Cardiac ventricle fibroblast (primary cell): ENCODE data around the gene CHRM5. TPM values are rescaled to one million over a fixed set of nuclear protein-coding genes. Genes with fewer than 3 reads are reported as not detected.

Experiments used
- total RNA-seq: library from RNA; depleted of rRNA; stranded (reverse); fragments of >200 nt; gene quantifications from 2 replicates; pipeline ENCODE4 v1.2.3, GENCODE V29; 2015

Gene CHRM5
- 0.06 TPM in 1 of 2 replicates, not detected in the other for total RNA-seq

DNA sequence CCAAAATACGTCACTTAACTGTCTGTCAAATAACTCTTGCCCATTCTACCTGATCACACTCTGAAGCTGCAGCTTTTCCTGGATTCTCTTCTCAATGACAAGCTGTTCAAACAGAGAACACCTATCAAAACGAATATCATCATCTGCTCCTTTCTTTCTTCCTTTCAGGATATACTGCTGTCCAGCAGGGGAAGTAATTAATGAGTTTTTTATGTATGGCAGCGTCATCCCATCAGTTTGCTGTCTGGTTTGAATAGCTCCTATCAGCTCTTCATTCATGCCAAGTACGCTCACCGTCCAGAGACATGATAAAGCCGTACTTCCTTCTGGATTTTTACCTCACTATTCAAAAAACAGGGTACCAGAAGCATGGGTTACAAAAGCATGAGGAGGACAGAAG, at the start of gene CHRM5:
Gene CHRM5 (plus strand): TSS at position 274 of the 400 bp plus-strand sequence. CDS start 94,221 bp downstream, outside the sequence.

GRCh38 chr15:34038871-34039789, 70.8 kb downstream of the CHRM5 start, which contains the start of gene AVEN:
Gene AVEN, minus strand, starts transcription at chr15:34039204. Its CDS starts 158 bp downstream, at chr15:34039046.

GRCh38 chr15:34101366-34102174, 133.3 kb downstream of the CHRM5 start, which contains the start of the genes EMC7 and PGBD4:
Gene EMC7, minus strand, starts transcription at chr15:34101862. Its CDS starts 23 bp downstream, at chr15:34101839.
Gene PGBD4, plus strand, starts transcription at chr15:34102083. Its CDS starts 449 bp downstream, at chr15:34102532.

Other genes with a start within 250 kb of the CHRM5 start
- 11.8 and 11.9 TPM in 2 replicates for gene AVEN, start 70.7 kb downstream of the CHRM5 start, total RNA-seq
- 59.3 and 76.5 TPM in 2 replicates for gene EMC7, start 133.4 kb downstream of the CHRM5 start, total RNA-seq
- gene PGBD4, start 133.6 kb downstream of the CHRM5 start, total RNA-seq, result 1.1 and 1.3 TPM in 2 replicates
- 31.2 and 36.1 TPM in 2 replicates for gene KATNBL1, start 241.6 kb downstream of the CHRM5 start, total RNA-seq